22Rv1 (cell line): ENCODE results near the gene ITM2C.

ENCODE experiments used
- H3K27ac ChIP-seq: fragments of 450-650 bp; 2 replicates; pipeline ENCODE4 v1.5.1; 2017
- CTCF ChIP-seq: fragments of 450-650 bp; IDR thresholded peaks from 2 replicates; pipeline ENCODE4 v1.5.1; 2017; ENCODE audit warnings: mild to moderate bottlenecking
- ZFX ChIP-seq: fragments of 450-650 bp; IDR thresholded peaks from 2 replicates; pipeline ENCODE4 v1.6.1; 2017; ENCODE audit warnings: antibody characterized with exemption, borderline replicate concordance

Gene ITM2C

DNA sequence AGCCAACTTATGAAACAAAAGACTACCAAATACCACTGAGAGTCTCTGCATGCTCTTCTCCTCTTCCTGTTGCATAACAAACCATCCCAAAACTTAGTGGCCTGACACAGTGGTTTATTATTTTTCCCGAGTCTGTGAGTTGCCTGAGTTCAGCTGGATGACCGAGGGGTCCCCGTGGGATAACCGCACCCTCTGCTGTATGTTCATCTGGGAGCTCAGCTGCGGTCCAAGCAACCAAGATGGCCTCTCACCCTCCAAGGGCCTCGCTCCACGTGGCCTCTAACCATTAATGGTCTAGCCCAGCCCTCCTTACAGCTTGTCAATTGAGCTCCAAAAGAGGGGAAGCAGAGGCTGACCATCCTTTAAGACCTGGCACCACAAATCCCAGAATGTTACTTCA, 17.1 kb downstream of the ITM2C start:
- no peak overlapping the region for H3K27ac ChIP-seq
- TF ChIP-seq ZFX = no peak

GRCh38 chr2:230885463-230886130, 20.9 kb downstream of the ITM2C start:
- TF ChIP-seq CTCF = no peak
- no peak for TF ChIP-seq ZFX
- no peak overlapping the region for H3K27ac ChIP-seq

- no peak for TF ChIP-seq ZFX
- TF ChIP-seq CTCF = no peak
Measured at GRCh38 chr2:230886206-230886605, 21.5 kb downstream of the ITM2C start.

DNA sequence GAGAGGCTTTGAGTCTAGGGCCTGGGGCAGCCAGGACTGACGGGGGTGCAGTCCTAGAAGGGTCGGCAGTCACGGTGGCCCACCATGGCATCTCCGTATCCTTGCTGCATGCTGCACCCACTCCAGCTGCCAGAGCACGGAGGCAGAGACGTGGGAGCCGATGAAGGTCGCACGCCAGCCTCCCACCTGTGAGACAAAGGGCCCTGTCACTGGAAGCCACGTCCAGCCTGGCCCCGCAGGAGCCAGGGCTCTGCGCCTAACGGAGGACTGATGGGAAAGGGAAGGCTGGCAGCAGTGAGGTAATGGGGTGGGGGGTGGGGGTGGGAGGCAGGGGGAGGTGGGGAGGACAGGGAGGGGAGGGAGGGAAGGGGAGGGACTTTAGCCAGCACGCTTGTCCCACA, 21.9 kb downstream of the ITM2C start:
- H3K27ac ChIP-seq = no peak overlapping the region
- TF ChIP-seq ZFX = no peak
- no peak for TF ChIP-seq CTCF

More at GRCh38 chr2:230886206-230886605, 21.5 kb downstream of the ITM2C start:
- H3K27ac ChIP-seq = no peak overlapping the region

DNA sequence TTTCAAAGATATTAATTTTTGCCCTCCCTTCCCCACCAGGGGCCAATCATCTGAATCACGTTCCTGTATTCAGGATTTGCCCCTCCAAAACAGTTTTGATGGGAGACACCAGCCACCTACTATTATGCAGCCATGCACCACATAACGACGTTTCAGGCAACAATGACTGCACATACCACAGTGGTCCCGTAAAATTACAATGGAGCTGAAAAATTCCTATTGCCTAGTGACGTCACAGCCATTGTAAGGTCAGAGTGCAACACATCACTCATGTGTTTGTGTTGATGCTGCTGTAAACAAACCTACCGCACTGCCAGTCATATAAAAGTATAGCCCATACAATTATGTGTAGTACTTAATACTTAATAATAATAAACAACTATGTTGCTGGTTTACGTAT, 22.6 kb downstream of the ITM2C start:
- H3K27ac ChIP-seq = no peak overlapping the region
- TF ChIP-seq CTCF (no peak), ZFX (no peak)

GRCh38 chr2:230888824-230889400, 24.2 kb downstream of the ITM2C start:
- no peak for TF ChIP-seq CTCF
- TF ChIP-seq ZFX = no peak
- H3K27ac ChIP-seq = no peak overlapping the region

DNA sequence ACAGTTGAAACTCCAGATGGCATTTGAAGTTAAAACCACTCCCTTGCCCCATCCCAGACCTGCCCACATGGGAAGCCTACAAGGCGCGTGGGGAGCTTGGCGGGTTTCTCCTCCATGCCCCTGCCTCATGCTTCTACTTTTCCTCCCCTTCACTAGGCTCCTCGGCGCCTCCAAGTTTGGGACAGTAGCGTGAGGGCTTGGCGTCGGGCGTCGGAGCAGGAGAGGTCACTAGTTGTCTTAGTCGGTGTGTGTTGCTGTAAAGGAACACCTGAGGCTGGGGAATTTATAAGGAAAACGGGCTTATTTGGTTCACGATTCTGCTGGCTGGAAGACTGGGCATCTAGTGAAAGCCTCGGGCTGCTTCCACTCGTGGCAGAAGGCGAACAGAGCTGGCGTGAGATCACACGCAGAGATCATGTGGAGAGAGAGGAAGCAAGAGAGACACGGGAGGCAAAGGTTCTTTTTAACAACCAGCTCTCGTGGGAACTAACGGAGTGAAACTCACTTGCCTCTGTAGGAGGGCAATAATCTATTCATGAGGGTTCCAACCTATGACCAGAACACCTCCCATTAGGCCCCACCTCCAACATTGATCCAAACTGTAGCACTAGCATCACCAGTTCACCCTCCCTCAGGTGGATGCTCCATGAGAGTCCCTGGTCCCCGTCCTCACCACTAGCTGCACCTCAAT, 25.3 kb downstream of the ITM2C start:
- TF ChIP-seq ZFX = no peak
- TF ChIP-seq CTCF = no peak
- H3K27ac ChIP-seq = no peak overlapping the region
